ENCODE measurements around the gene NF2. TPM values are rescaled to one million over a fixed set of nuclear protein-coding genes. Genes with fewer than 3 reads are reported as not detected.

Gene NF2
- total and polyA plus RNA-seq, 3 donors from 2014 or later = 23.4 to 45.2 (median 32.5) TPM

DNA sequence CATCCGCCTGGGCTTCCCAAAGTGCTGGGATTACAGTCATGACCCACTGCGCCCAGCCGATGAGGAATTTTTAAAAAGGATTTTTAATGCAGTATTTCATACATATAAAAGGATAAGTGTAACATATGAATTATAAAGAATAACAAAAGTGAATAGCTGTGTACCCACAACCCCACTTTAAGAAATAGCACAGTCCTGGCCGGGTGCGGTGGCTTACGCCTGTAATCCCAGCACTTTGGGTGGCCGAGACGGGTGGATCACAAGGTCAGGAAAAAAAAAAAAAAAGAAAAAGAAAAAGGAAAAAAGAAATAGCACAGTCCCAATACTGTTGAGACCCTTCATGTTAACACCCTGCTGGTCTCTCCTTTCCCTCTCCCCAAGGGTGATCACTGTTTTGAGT, 62.1 kb downstream of the NF2 start:
- no peak for TF ChIP-seq POLR2A (IDR thresholded peaks at IDR 0.05)
- TF ChIP-seq, protein P1, sequence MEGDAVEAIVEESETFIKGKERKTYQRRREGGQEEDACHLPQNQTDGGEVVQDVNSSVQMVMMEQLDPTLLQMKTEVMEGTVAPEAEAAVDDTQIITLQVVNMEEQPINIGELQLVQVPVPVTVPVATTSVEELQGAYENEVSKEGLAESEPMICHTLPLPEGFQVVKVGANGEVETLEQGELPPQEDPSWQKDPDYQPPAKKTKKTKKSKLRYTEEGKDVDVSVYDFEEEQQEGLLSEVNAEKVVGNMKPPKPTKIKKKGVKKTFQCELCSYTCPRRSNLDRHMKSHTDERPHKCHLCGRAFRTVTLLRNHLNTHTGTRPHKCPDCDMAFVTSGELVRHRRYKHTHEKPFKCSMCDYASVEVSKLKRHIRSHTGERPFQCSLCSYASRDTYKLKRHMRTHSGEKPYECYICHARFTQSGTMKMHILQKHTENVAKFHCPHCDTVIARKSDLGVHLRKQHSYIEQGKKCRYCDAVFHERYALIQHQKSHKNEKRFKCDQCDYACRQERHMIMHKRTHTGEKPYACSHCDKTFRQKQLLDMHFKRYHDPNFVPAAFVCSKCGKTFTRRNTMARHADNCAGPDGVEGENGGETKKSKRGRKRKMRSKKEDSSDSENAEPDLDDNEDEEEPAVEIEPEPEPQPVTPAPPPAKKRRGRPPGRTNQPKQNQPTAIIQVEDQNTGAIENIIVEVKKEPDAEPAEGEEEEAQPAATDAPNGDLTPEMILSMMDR (IDR thresholded peaks at IDR 0.05) = no peak
- Histone ChIP-seq H3K4me1 (no peaks in the 10 kb centered on the region), H3K36me3 (ENCODE audit: low read depth, missing control alignments) (no peaks in the 10 kb centered on the region), H3K4me3 (no peak overlapping the region), H3K27me3 (no peaks in the 10 kb centered on the region), H3K9me3 (no peaks in the 10 kb centered on the region), H3K27ac (no peak overlapping the region)
- 86 to 89% methylated on average over 8 of the region's 8 CpGs for WGBS, 2 donors
- no peak for DNase-seq
- intact Hi-C loops (cut with DNase I; ENCODE audit: low total_unique reads) = no loop called here

DNA sequence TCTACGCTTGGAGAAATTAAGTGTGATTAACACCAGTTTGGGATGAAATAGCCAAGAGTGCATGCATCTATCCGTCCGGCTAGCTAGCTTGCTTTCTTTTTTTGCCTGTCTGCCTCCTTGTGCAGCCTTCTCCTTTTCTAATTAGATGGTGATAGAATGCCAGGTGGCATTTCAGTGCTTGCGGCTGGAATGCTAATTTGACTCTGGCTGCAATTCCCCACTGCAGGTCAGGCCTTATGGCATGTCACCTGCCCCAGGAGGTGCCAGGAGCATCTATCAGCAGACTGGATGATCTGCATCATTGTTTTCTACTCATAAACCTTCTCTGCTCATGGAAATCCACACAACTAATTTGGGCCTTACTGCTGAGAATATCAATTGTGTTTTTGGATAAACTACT, 65.2 kb downstream of the NF2 start:
- DNase-seq = no peak
- TF ChIP-seq, protein P1 (IDR thresholded peaks at IDR 0.05) = no peak
- no peak for TF ChIP-seq POLR2A (IDR thresholded peaks at IDR 0.05)
- Histone ChIP-seq H3K4me1 (no peaks in the 10 kb centered on the region), H3K27ac (no peak overlapping the region), H3K9me3 (no peaks in the 10 kb centered on the region), H3K27me3 (no peaks in the 10 kb centered on the region), H3K4me3 (no peak overlapping the region), H3K36me3 (ENCODE audit: low read depth, missing control alignments) (no peaks in the 10 kb centered on the region)
- intact Hi-C loops (cut with DNase I; ENCODE audit: low total_unique reads) = no loop called here
- WGBS, 2 donors = 92 to 97% methylated on average over 4 of the region's 4 CpGs

DNA sequence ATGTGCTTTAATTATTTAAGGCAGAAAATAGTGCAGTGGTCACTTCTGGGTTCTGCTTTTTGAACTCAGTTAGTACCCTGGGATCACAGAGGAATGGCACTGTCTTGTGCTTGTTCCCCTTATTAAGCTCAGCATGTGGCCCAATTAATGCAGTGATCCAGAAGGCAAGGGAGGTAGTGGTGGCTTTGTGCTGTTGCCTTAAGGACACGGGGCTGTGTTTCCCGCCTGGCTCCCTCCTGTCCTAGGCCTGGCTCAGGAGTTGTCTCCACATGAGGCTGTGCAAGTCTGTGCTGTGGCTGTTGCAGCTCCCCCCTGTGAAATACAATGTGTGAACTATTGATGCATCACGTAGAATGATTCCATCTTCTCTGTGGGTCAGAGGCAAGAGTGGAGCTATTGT, 67.2 kb downstream of the NF2 start:
- Histone ChIP-seq H3K27ac (no peak overlapping the region), H3K4me3 (no peak overlapping the region), H3K27me3 (no peaks in the 10 kb centered on the region), H3K36me3 (ENCODE audit: low read depth, missing control alignments) (no peaks in the 10 kb centered on the region), H3K4me1 (no peaks in the 10 kb centered on the region), H3K9me3 (no peaks in the 10 kb centered on the region)
- TF ChIP-seq, protein P1 (IDR thresholded peaks at IDR 0.05) = no peak
- no peak for TF ChIP-seq POLR2A (IDR thresholded peaks at IDR 0.05)
- no peak for DNase-seq
- intact Hi-C loops (cut with DNase I; ENCODE audit: low total_unique reads) = no loop called here
- WGBS, 2 donors = 66 to 88% methylated on average over 3 of the region's 3 CpGs

DNA sequence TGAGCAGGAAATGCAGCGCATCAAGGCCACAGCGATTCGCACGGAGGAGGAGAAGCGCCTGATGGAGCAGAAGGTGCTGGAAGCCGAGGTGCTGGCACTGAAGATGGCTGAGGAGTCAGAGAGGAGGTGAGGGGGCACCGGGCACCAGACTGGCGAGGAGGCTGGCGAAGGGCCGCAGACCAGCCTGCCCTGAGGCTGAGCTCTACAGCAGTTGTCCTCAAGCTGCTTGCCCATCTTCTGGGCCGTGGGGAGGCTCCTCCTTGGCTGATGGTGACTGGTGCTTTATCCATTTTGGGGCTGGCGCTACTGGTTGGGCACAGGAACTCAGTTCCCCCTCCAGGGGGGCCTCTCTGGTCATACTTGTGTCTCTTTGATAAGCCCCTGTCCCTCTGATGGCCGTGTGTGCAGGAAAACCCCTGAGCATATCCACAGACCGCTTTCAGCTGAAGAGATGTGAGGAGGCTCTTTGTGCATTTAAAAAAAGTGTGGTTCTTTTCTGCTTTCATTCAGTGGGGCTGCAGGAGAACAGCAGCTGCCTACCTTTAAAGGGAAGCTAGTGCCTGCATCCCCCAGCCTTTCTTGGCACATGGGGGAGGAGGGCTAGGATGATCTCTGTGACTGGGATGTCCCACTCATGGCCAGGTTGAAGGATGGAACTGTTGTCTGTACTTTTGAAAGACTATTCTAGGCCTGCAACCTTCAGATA, 70.1 kb downstream of the NF2 start:
- no peak for DNase-seq
- Histone ChIP-seq H3K27me3 (no peaks in the 10 kb centered on the region), H3K9me3 (no peaks in the 10 kb centered on the region), H3K4me3 (no peak overlapping the region), H3K4me1 (no peaks in the 10 kb centered on the region), H3K36me3 (ENCODE audit: low read depth, missing control alignments) (no peaks in the 10 kb centered on the region), H3K27ac (no peak overlapping the region)
- 87 to 92% methylated on average over 12 to 14 of the region's 14 CpGs for WGBS, 2 donors
- TF ChIP-seq POLR2A (IDR thresholded peaks at IDR 0.05) = no peak
- TF ChIP-seq, protein P1 (IDR thresholded peaks at IDR 0.05) = no peak
- intact Hi-C loops (cut with DNase I; ENCODE audit: low total_unique reads) = no loop called here

DNA sequence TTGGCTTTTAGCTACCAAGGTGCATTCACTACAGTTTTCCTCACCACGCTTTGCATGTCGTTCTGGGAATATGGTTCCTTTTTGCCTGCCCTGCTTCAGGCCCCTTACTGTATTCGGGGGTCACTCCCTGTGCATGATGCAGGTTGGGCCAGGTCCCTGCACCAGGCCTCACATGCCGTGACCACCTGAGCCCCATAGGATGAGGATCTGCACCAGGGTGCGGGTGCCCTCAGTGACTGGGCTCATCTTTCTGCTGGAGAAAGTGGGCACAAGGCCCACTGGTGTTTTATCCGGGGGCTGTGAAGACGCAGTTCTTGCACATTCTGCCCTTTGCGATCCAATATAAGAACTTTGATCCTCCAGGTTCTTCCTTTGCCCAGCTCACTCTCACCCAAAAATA, 70.7 kb downstream of the NF2 start:
- Histone ChIP-seq H3K4me1 (no peaks in the 10 kb centered on the region), H3K27me3 (no peaks in the 10 kb centered on the region), H3K4me3 (no peak overlapping the region), H3K36me3 (ENCODE audit: low read depth, missing control alignments) (no peaks in the 10 kb centered on the region), H3K9me3 (no peaks in the 10 kb centered on the region), H3K27ac (no peak overlapping the region)
- intact Hi-C loops (cut with DNase I; ENCODE audit: low total_unique reads) = no loop called here
- DNase-seq = no peak
- WGBS, 2 donors = 91 to 94% methylated on average over 8 of the region's 8 CpGs
- TF ChIP-seq, protein P1 (IDR thresholded peaks at IDR 0.05) = no peak
- no peak for TF ChIP-seq POLR2A (IDR thresholded peaks at IDR 0.05)

All from testis (tissue), 3 donors.